Ishikawa (cell line): ENCODE measurements around the gene PPP2R2D.

Experiments
- CEBPB ChIP-seq: IDR thresholded peaks from 2 replicates; pipeline ENCODE4 v1.6.1; 2012
- CREB1 ChIP-seq: IDR thresholded peaks from 2 replicates; pipeline ENCODE4 v1.6.1; 2012; ENCODE audit warnings: low read depth
- EGR1 ChIP-seq: IDR thresholded peaks from 2 replicates; pipeline ENCODE4 v1.6.1; 2012
- EP300 ChIP-seq: IDR thresholded peaks from 2 replicates; pipeline ENCODE4 v1.6.1; 2012; ENCODE audit warnings: borderline replicate concordance
- FOXM1 ChIP-seq: IDR thresholded peaks from 2 replicates; pipeline ENCODE4 v1.6.1; 2012; ENCODE audit warnings: low read depth, borderline replicate concordance
- MAX ChIP-seq: IDR thresholded peaks from 2 replicates; pipeline ENCODE4 v1.6.1; 2012
- NFIC ChIP-seq: IDR thresholded peaks from 2 replicates; pipeline ENCODE4 v1.6.1; 2012
- RAD21 ChIP-seq: IDR thresholded peaks from 2 replicates; pipeline ENCODE4 v1.6.1; 2012; ENCODE audit warnings: low read depth
- REST ChIP-seq: IDR thresholded peaks from 2 replicates; pipeline ENCODE4 v1.6.1; 2012; ENCODE audit warnings: low read depth, mild to moderate bottlenecking
- TAF1 ChIP-seq: IDR thresholded peaks from 2 replicates; pipeline ENCODE4 v1.6.1; 2012; ENCODE audit warnings: low read depth, mild to moderate bottlenecking
- TCF12 ChIP-seq: IDR thresholded peaks from 2 replicates; pipeline ENCODE4 v1.6.1; 2012; ENCODE audit warnings: low read depth
- TEAD4 ChIP-seq: IDR thresholded peaks from 2 replicates; pipeline ENCODE4 v1.6.1; 2012
- USF1 ChIP-seq: IDR thresholded peaks from 2 replicates; pipeline ENCODE4 v1.6.1; 2012
- YY1 ChIP-seq: IDR thresholded peaks from 2 replicates; pipeline ENCODE4 v1.6.1; 2012; ENCODE audit warnings: low read depth
- ZBTB7A ChIP-seq: IDR thresholded peaks from 2 replicates; pipeline ENCODE4 v1.6.1; 2012; ENCODE audit warnings: low read depth

The PPP2R2D gene

GRCh38 chr10:131881104-131881880, 19.5 kb upstream of the PPP2R2D start:
- TF ChIP-seq USF1: peak; percentile 24; the same call in 1 of the 2 replicates
- no peak for TF ChIP-seq NFIC
- TF ChIP-seq REST: no peak
- no peak for TF ChIP-seq ZBTB7A
- TF ChIP-seq TEAD4: no peak
- TF ChIP-seq YY1: no peak

- no peak for TF ChIP-seq YY1
- TF ChIP-seq EP300: no peak
- no peak for TF ChIP-seq NFIC
- no peak for TF ChIP-seq TEAD4
Measured at GRCh38 chr10:131882151-131882550, 18.7 kb upstream of the PPP2R2D start.

GRCh38 chr10:131882590-131883451, 18.0 kb upstream of the PPP2R2D start:
- TF ChIP-seq TCF12: no peak
- no peak for TF ChIP-seq EP300
- no peak for TF ChIP-seq YY1
- TF ChIP-seq TAF1: no peak
- TF ChIP-seq USF1: no peak
- no peak for TF ChIP-seq NFIC
- no peak for TF ChIP-seq CREB1
- TF ChIP-seq RAD21: no peak
- no peak for TF ChIP-seq FOXM1
- no peak for TF ChIP-seq TEAD4
- no peak for TF ChIP-seq ZBTB7A
- TF ChIP-seq MAX: no peak
- no peak for TF ChIP-seq CEBPB
- no peak for TF ChIP-seq EGR1

- TF ChIP-seq RAD21: peak; percentile 85
- TF ChIP-seq TEAD4: no peak
Measured at GRCh38 chr10:131885391-131886165, 15.2 kb upstream of the PPP2R2D start.

- TF ChIP-seq TEAD4 (no peak), CREB1 (no peak), EGR1 (no peak), MAX (no peak), ZBTB7A (no peak), YY1 (no peak), USF1 (no peak), TCF12 (no peak)
Measured at GRCh38 chr10:131886237-131886636, 14.6 kb upstream of the PPP2R2D start.

- TF ChIP-seq NFIC: no peak
- no peak for TF ChIP-seq USF1
- TF ChIP-seq TCF12: no peak
- no peak for TF ChIP-seq RAD21
- TF ChIP-seq EGR1: no peak
- TF ChIP-seq CEBPB: no peak
- no peak for TF ChIP-seq EP300
- no peak for TF ChIP-seq CREB1
- TF ChIP-seq TEAD4: no peak
- TF ChIP-seq MAX: no peak
- no peak for TF ChIP-seq YY1
- TF ChIP-seq ZBTB7A: no peak
- no peak for TF ChIP-seq REST
- TF ChIP-seq FOXM1: no peak
- TF ChIP-seq TAF1: no peak
Measured at GRCh38 chr10:131888186-131888604, 12.6 kb upstream of the PPP2R2D start.
